Measurements from ENCODE around the gene TCL1A.

Gene TCL1A

GRCh38 chr14:95662376-95663186, 51.3 kb downstream of the TCL1A start:
- DNase-seq (ENCODE audit: extremely low read depth, low read depth): no peak
- no peak for TF ChIP-seq CTCF (IDR thresholded peaks at IDR 0.05; ENCODE audit: low read depth, low read length, missing control alignments)
- H3K4me3 ChIP-seq (replicated peaks; ENCODE audit: low read depth, low read length): no peak overlapping the region

- TF ChIP-seq CTCF (IDR thresholded peaks at IDR 0.05; ENCODE audit: low read depth, low read length, missing control alignments): no peak
- DNase-seq (ENCODE audit: extremely low read depth, low read depth): no peak
Observed at GRCh38 chr14:95660651-95661515, 53.0 kb downstream of the TCL1A start.

GRCh38 chr14:95659990-95660385, 53.9 kb downstream of the TCL1A start:
- no peak overlapping the region for H3K4me3 ChIP-seq (replicated peaks; ENCODE audit: low read depth, low read length)
- DNase-seq (ENCODE audit: extremely low read depth, low read depth): no peak

More at GRCh38 chr14:95660651-95661515, 53.0 kb downstream of the TCL1A start:
- no peak overlapping the region for H3K4me3 ChIP-seq (replicated peaks; ENCODE audit: low read depth, low read length)

More at GRCh38 chr14:95659990-95660385, 53.9 kb downstream of the TCL1A start:
- TF ChIP-seq CTCF (IDR thresholded peaks at IDR 0.05; ENCODE audit: low read depth, low read length, missing control alignments): no peak
